ENCODE data around the gene MARK1.

DNA sequence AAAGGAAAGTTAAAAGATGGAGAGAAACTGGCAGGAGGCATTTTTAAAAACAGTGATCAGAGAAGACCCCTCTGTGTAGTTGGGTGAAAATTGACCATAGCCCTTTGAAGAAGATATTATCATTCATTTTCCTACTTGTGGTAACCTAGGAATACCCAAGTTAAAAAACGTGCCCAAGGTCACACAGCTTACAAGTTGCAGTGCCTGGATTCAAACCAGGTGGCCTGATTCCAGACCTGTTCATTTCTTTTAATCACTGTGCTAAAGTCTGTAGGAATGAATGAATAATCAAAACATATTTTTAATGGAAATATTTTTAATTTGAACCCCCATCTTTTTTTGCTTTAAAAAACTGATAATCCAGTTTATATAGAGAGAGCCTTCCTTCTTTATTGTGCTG lies 35.6 kb downstream of the MARK1 start:
- no peak for TF ChIP-seq EP300 (IDR thresholded peaks at IDR 0.05)
- TF ChIP-seq CTCF (IDR thresholded peaks at IDR 0.05): no peak

Data from ovary (tissue), 3 donors.